ENCODE results near the gene TRPC3.

The TRPC3 gene

DNA sequence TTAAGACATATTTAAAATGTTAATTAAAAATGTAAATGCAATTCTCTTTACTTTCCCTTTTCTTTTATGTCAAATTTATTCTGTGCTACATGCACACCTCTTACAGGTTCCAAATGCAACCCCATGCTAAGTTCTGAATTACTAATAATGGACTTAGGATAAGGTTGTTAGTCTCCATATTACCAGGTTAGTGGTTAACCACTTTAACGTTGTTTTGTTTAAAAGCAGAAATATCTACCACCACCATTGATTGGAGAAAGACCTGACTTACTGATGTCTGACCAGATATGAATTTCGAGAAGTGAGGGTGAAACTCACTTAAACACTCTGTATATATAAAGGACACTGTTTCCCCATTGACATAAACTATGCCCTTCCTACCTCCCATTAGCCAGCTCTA lies 6.9 kb upstream of the TRPC3 start:
- ATAC-seq = no peak
- TF ChIP-seq POU6F1 (CRISPR knock-in tag; IDR thresholded peaks at IDR 0.05; ENCODE audit: borderline replicate concordance, low read depth) (no peak), ZNF8 (CRISPR knock-in tag; IDR thresholded peaks at IDR 0.05) (no peak), OSR1 (CRISPR knock-in tag; IDR thresholded peaks at IDR 0.05) (no peak), ZNF565 (CRISPR knock-in tag; conservative IDR thresholded peaks at IDR 0.05; ENCODE audit: low read depth) (no peak), BACH2 (CRISPR knock-in tag; IDR thresholded peaks at IDR 0.05; ENCODE audit: borderline replicate concordance) (no peak), TCF4 (CRISPR knock-in tag; IDR thresholded peaks at IDR 0.05; ENCODE audit: borderline replicate concordance) (no peak), PATZ1 (CRISPR knock-in tag; IDR thresholded peaks at IDR 0.05; ENCODE audit: borderline replicate concordance) (no peak)
- TF ChIP-seq, protein P1, sequence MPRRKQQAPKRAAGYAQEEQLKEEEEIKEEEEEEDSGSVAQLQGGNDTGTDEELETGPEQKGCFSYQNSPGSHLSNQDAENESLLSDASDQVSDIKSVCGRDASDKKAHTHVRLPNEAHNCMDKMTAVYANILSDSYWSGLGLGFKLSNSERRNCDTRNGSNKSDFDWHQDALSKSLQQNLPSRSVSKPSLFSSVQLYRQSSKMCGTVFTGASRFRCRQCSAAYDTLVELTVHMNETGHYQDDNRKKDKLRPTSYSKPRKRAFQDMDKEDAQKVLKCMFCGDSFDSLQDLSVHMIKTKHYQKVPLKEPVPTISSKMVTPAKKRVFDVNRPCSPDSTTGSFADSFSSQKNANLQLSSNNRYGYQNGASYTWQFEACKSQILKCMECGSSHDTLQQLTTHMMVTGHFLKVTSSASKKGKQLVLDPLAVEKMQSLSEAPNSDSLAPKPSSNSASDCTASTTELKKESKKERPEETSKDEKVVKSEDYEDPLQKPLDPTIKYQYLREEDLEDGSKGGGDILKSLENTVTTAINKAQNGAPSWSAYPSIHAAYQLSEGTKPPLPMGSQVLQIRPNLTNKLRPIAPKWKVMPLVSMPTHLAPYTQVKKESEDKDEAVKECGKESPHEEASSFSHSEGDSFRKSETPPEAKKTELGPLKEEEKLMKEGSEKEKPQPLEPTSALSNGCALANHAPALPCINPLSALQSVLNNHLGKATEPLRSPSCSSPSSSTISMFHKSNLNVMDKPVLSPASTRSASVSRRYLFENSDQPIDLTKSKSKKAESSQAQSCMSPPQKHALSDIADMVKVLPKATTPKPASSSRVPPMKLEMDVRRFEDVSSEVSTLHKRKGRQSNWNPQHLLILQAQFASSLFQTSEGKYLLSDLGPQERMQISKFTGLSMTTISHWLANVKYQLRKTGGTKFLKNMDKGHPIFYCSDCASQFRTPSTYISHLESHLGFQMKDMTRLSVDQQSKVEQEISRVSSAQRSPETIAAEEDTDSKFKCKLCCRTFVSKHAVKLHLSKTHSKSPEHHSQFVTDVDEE (CRISPR knock-in tag; IDR thresholded peaks at IDR 0.05) = no peak

DNA sequence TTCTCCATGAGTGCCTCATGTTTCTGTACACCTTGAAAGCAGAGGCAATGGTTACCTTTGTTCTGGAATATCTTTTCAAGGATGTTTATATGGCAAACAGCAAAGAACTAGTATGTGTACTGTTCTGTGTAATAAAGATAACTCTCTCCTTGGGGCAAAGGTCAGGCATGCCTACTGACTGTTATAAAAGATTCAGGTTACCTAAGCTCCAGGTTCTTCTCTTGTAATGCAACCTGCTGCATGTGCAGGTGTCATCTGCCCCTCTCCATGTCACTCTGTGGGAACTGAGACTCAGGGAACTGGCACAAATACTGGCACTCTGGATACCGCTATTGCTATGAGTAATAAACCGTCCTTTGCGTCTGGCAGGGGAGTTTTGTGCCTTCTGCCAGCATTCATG lies 5.4 kb upstream of the TRPC3 start:
- no peak for ATAC-seq

More for the DNA sequence above, 5.4 kb upstream of the TRPC3 start:
- TF ChIP-seq PATZ1 (CRISPR knock-in tag; IDR thresholded peaks at IDR 0.05; ENCODE audit: borderline replicate concordance) (no peak), CREB5 (CRISPR knock-in tag; IDR thresholded peaks at IDR 0.05; ENCODE audit: low read depth) (no peak), ZNF8 (CRISPR knock-in tag; IDR thresholded peaks at IDR 0.05) (no peak), ZFP30 (CRISPR knock-in tag; IDR thresholded peaks at IDR 0.05) (no peak), BACH2 (CRISPR knock-in tag; IDR thresholded peaks at IDR 0.05; ENCODE audit: borderline replicate concordance) (no peak), CSRNP3 (CRISPR knock-in tag; IDR thresholded peaks at IDR 0.05) (no peak), ARNTL (CRISPR knock-in tag; IDR thresholded peaks at IDR 0.05; ENCODE audit: borderline replicate concordance, low read depth) (no peak), ZNF70 (CRISPR knock-in tag; IDR thresholded peaks at IDR 0.05) (no peak), ESRRG (CRISPR knock-in tag; IDR thresholded peaks at IDR 0.05) (no peak)
- TF ChIP-seq, protein P1 (CRISPR knock-in tag; IDR thresholded peaks at IDR 0.05) = no peak

All from SK-N-SH treated with all-trans-retinoic acid at 6 μM for 48 hours (cell line).